Body of pancreas (tissue), 4 donors: Measurements from ENCODE around the gene ARSJ. TPM values are rescaled to one million over a fixed set of nuclear protein-coding genes. Genes with fewer than 3 reads are reported as not detected.

Source experiments
- ATAC-seq: fragments of 150-250 bp; one replicate; pipeline ENCODE4 v1.9.1; 2016
- DNase-seq, 4 donors: peaks; one replicate each; pipeline ENCODE4 v3.0.0-alpha.2; 2019
- H3K27ac ChIP-seq, 4 donors: fragments of 200-600 bp; sonication (generic); 1 replicate in 3 of 4; 2 replicates in 1 of 4; pipeline versions ENCODE4 v1.5.1 to v1.6.1; 2016 to 2019; ENCODE audit warnings: mild to moderate bottlenecking in 1 of 4, mixed read lengths in 1 of 4, moderate library complexity in 1 of 4
- H3K27me3 ChIP-seq, 2 donors: fragments of 200-600 bp; sonication (generic); one replicate each; pipeline ENCODE4 v1.6.0; 2016; ENCODE audit warnings: mild to moderate bottlenecking in 1 of 2
- H3K36me3 ChIP-seq, 2 donors: fragments of 200-600 bp; sonication (generic); replicated peaks in 1 of 2; 2 replicates each; pipeline ENCODE4 v1.5.1; 2016; ENCODE audit warnings: low read depth in 2 of 2; ENCODE audit not compliant: insufficient read depth in 1 of 2
- H3K4me1 ChIP-seq: fragments of 200-600 bp; sonication (generic); one replicate; pipeline ENCODE4 v1.6.0; 2016
- H3K4me3 ChIP-seq, 2 donors: fragments of 200-600 bp; sonication (generic); 1 replicate in 1 of 2; 2 replicates in 1 of 2; pipeline ENCODE4 v1.5.1; 2016 to 2019
- H3K9me3 ChIP-seq, 3 donors: fragments of 200-600 bp; sonication (generic); 1 replicate in 2 of 3; 2 replicates in 1 of 3; pipeline ENCODE4 v1.5.1; 2016
- CTCF ChIP-seq, 7 experiments: fragments of 450-650 bp in 4 of 7; fragments of 200-600 bp in 3 of 7; sonication (generic) in 3 of 7; IDR thresholded peaks; one replicate each; pipeline ENCODE4 v1.5.1; 2016 to 2019; ENCODE audit warnings: antibody characterized with exemption in 7 of 7
- POLR2A ChIP-seq, 3 donors: fragments of 450-650 bp; IDR thresholded peaks; one replicate each; pipeline ENCODE4 v1.6.1; 2016; ENCODE audit warnings: antibody characterized with exemption in 3 of 3, mild to moderate bottlenecking in 2 of 3
- whole genome bisulfite sequencing, 2 donors: methylation state at CpG; one replicate each; pipeline ENCODE4 v1.1.5; 2017; 5-methylcytosine and 5-hydroxymethylcytosine counted together
- intact Hi-C: fragments of 100-400 bp; cut with DNase I; formaldehyde crosslinking; loops from one replicate; pipeline ENCODE4 v1.15.1; 2023
- total RNA-seq, 2 donors: library from RNA; depleted of rRNA; stranded (reverse); fragments of >200 nt; gene quantifications; one replicate each; pipeline ENCODE4 v1.1.0, GENCODE V29; 2016

ARSJ gene
- total RNA-seq, 2 donors from 2014 or later: 3.4 to 3.6 TPM

- H3K9me3 ChIP-seq: no peaks in the 10 kb centered on the region
- intact Hi-C loops: no loop called here
Measured at GRCh38 chr4:113893546-113893945, 85.9 kb downstream of the ARSJ start.

GRCh38 chr4:113888006-113888405 is 91.4 kb downstream of the ARSJ start:
- H3K27me3 ChIP-seq: no peaks in the 10 kb centered on the region
- no peaks in the 10 kb centered on the region for H3K36me3 ChIP-seq
- TF ChIP-seq CTCF (IDR thresholded peaks at IDR 0.05) (no peak), POLR2A (IDR thresholded peaks at IDR 0.05) (no peak)
- ATAC-seq (no peak), DNase-seq (no peak)
- H3K9me3 ChIP-seq: no peaks in the 10 kb centered on the region
- no peak overlapping the region for H3K27ac ChIP-seq
- no peaks in the 10 kb centered on the region for H3K4me1 ChIP-seq
- 51 to 64% methylated on average over 1 of the region's 1 CpG for WGBS, 2 donors
- H3K4me3 ChIP-seq: no peak overlapping the region
- intact Hi-C loops: no loop called here

More at GRCh38 chr4:113893546-113893945, 85.9 kb downstream of the ARSJ start:
- no peak for ATAC-seq
- no peak overlapping the region for H3K4me3 ChIP-seq
- no peaks in the 10 kb centered on the region for H3K27me3 ChIP-seq
- H3K27ac ChIP-seq: no peak overlapping the region
- peak in 4 of 7 experiments; percentile 5 to 28 (median 14) for TF ChIP-seq CTCF (IDR thresholded peaks at IDR 0.05)
- no peak for TF ChIP-seq POLR2A (IDR thresholded peaks at IDR 0.05)
- no peaks in the 10 kb centered on the region for H3K4me1 ChIP-seq
- DNase-seq: no peak
- H3K36me3 ChIP-seq: no peaks in the 10 kb centered on the region

- H3K27me3 ChIP-seq: no peaks in the 10 kb centered on the region
- H3K27ac ChIP-seq: no peak overlapping the region
- H3K4me1 ChIP-seq: no peaks in the 10 kb centered on the region
- DNase-seq (no peak), ATAC-seq (no peak)
- WGBS, 2 donors: 71 to 81% methylated on average over 3 of the region's 3 CpGs
- H3K4me3 ChIP-seq: no peak overlapping the region
- TF ChIP-seq CTCF (IDR thresholded peaks at IDR 0.05): no peak
- no peak for TF ChIP-seq POLR2A (IDR thresholded peaks at IDR 0.05)
- no peaks in the 10 kb centered on the region for H3K9me3 ChIP-seq
- no peaks in the 10 kb centered on the region for H3K36me3 ChIP-seq
- intact Hi-C loops: no loop called here
Measured at GRCh38 chr4:113885291-113885690, 94.2 kb downstream of the ARSJ start.

GRCh38 chr4:113884655-113885054 is 94.8 kb downstream of the ARSJ start:
- H3K27ac ChIP-seq: no peak overlapping the region
- WGBS, 2 donors: 79 to 97% methylated on average over 1 of the region's 1 CpG
- no peaks in the 10 kb centered on the region for H3K4me1 ChIP-seq
- no peaks in the 10 kb centered on the region for H3K9me3 ChIP-seq
- H3K27me3 ChIP-seq: no peaks in the 10 kb centered on the region
- no peak for TF ChIP-seq POLR2A (IDR thresholded peaks at IDR 0.05)
- no peak for TF ChIP-seq CTCF (IDR thresholded peaks at IDR 0.05)
- intact Hi-C loops: no loop called here
- H3K36me3 ChIP-seq: no peaks in the 10 kb centered on the region
- ATAC-seq (no peak), DNase-seq (no peak)
- H3K4me3 ChIP-seq: no peak overlapping the region

- H3K4me1 ChIP-seq: no peaks in the 10 kb centered on the region
- no peak overlapping the region for H3K27ac ChIP-seq
- WGBS, 2 donors: 29 to 32% methylated on average over 1 of the region's 1 CpG
- intact Hi-C loops: no loop called here
- H3K36me3 ChIP-seq: no peaks in the 10 kb centered on the region
- no peaks in the 10 kb centered on the region for H3K9me3 ChIP-seq
- no peak overlapping the region for H3K4me3 ChIP-seq
- no peak for TF ChIP-seq CTCF (IDR thresholded peaks at IDR 0.05)
- TF ChIP-seq POLR2A (IDR thresholded peaks at IDR 0.05): no peak
- no peak for ATAC-seq
- DNase-seq: no peak
- no peaks in the 10 kb centered on the region for H3K27me3 ChIP-seq
Measured at GRCh38 chr4:113882668-113883067, 96.8 kb downstream of the ARSJ start.
